Hepatocyte (in vitro differentiated cells): Measurements from ENCODE around the gene HDAC2. TPM values are rescaled to one million over a fixed set of nuclear protein-coding genes. Genes with fewer than 3 reads are reported as not detected.

Experiments
- DNase-seq: peaks from one replicate; pipeline ENCODE4 v3.0.0-alpha.2; 2016; ENCODE audit warnings: low spot score
- H2AFZ ChIP-seq: fragments of 200-600 bp; sonication (generic); 2 replicates; pipeline ENCODE4 v1.6.0; 2016; ENCODE audit warnings: antibody characterized with exemption, mild to moderate bottlenecking
- H3K27ac ChIP-seq: fragments of 200-600 bp; sonication (generic); 2 replicates; pipeline ENCODE4 v1.5.1; 2016; ENCODE audit warnings: mild to moderate bottlenecking
- H3K27me3 ChIP-seq: fragments of 200-600 bp; sonication (generic); 2 replicates; pipeline ENCODE4 v1.6.1; 2016
- H3K36me3 ChIP-seq: fragments of 200-600 bp; sonication (generic); replicated peaks from 2 replicates; pipeline ENCODE4 v1.5.1; 2016; ENCODE audit warnings: low read depth; ENCODE audit not compliant: insufficient read depth
- H3K4me1 ChIP-seq: fragments of 200-600 bp; sonication (generic); 2 replicates; pipeline ENCODE4 v1.5.1; 2016; ENCODE audit warnings: mild to moderate bottlenecking, moderate library complexity; ENCODE audit not compliant: insufficient read depth
- H3K4me2 ChIP-seq: fragments of 200-600 bp; sonication (generic); 2 replicates; pipeline ENCODE4 v1.6.0; 2016
- H3K4me3 ChIP-seq: fragments of 200-600 bp; sonication (generic); 2 replicates; pipeline ENCODE4 v1.5.1; 2016; ENCODE audit warnings: mild to moderate bottlenecking
- H3K79me2 ChIP-seq: fragments of 200-600 bp; sonication (generic); 2 replicates; pipeline ENCODE4 v1.6.0; 2017; ENCODE audit warnings: mild to moderate bottlenecking
- H3K9me2 ChIP-seq: fragments of 200-600 bp; sonication (generic); replicated peaks from 2 replicates; pipeline ENCODE4 v1.6.0; 2017; ENCODE audit warnings: mild to moderate bottlenecking; ENCODE audit not compliant: insufficient read depth
- H3K9me3 ChIP-seq: fragments of 200-600 bp; sonication (generic); 2 replicates; pipeline ENCODE4 v1.5.1; 2016; ENCODE audit warnings: low read depth, mild to moderate bottlenecking
- H4K20me1 ChIP-seq: fragments of 200-600 bp; sonication (generic); 2 replicates; pipeline ENCODE4 v1.6.0; 2016; ENCODE audit warnings: mild to moderate bottlenecking; ENCODE audit not compliant: insufficient read depth, poor library complexity, severe bottlenecking
- EZH2 ChIP-seq: fragments of 200-600 bp; sonication (generic); IDR thresholded peaks from 2 replicates; pipeline ENCODE4 v1.6.1; 2016; ENCODE audit warnings: antibody characterized with exemption, mild to moderate bottlenecking, borderline replicate concordance
- EZH2phosphoT487 ChIP-seq: fragments of 200-600 bp; sonication (generic); IDR thresholded peaks from one replicate; pipeline ENCODE4 v1.6.1; 2018; ENCODE audit warnings: antibody characterized with exemption, mild to moderate bottlenecking, low read depth, moderate library complexity; ENCODE audit not compliant: unreplicated experiment, severe bottlenecking
- WGBS: methylation state at CpG from one replicate; pipeline ENCODE4 v1.1.6; 2016; ENCODE audit warnings: low lambda C conversion rate; ENCODE audit errors: missing lambda C conversion rate; 5-methylcytosine and 5-hydroxymethylcytosine counted together
- polyA plus RNA-seq: library from polyadenylated mRNA; unstranded; fragments of >200 nt; fragmentation: Nextera tagmentation; extraction: Ambion mirVana; gene quantifications from 2 replicates; pipeline ENCODE4 v1.2.1, GENCODE V29; 2016
- total RNA-seq: library from RNA; depleted of rRNA; stranded (reverse); fragments of >200 nt; gene quantifications from 2 replicates; pipeline ENCODE4 v1.2.3, GENCODE V29; 2014
- TF ChIP-seq, protein P1 (sequence below): fragments of 200-600 bp; sonication (generic); IDR thresholded peaks from 2 replicates; pipeline ENCODE4 v1.5.1; 2016; ENCODE audit warnings: antibody characterized with exemption, mild to moderate bottlenecking; ENCODE audit not compliant: poor library complexity

HDAC2 gene
- total and polyA plus RNA-seq, 2 experiments from 2014 or later, result 139 to 173 TPM

GRCh38 chr6:113884011-113884410 is 86.9 kb downstream of the HDAC2 start:
- H3K79me2 ChIP-seq, result no peaks in the 10 kb centered on the region
- H3K4me1 ChIP-seq, result peaks cover 3% of the 10 kb centered on the region
- no peaks in the 10 kb centered on the region for H4K20me1 ChIP-seq
- no peak overlapping the region for H2AFZ ChIP-seq
- TF ChIP-seq EZH2, result no peak
- no peak for TF ChIP-seq EZH2phosphoT487
- TF ChIP-seq, protein P1, sequence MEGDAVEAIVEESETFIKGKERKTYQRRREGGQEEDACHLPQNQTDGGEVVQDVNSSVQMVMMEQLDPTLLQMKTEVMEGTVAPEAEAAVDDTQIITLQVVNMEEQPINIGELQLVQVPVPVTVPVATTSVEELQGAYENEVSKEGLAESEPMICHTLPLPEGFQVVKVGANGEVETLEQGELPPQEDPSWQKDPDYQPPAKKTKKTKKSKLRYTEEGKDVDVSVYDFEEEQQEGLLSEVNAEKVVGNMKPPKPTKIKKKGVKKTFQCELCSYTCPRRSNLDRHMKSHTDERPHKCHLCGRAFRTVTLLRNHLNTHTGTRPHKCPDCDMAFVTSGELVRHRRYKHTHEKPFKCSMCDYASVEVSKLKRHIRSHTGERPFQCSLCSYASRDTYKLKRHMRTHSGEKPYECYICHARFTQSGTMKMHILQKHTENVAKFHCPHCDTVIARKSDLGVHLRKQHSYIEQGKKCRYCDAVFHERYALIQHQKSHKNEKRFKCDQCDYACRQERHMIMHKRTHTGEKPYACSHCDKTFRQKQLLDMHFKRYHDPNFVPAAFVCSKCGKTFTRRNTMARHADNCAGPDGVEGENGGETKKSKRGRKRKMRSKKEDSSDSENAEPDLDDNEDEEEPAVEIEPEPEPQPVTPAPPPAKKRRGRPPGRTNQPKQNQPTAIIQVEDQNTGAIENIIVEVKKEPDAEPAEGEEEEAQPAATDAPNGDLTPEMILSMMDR, result no peak
- no peak for DNase-seq
- H3K9me2 ChIP-seq, result no peaks in the 10 kb centered on the region
- H3K27ac ChIP-seq, result no peak overlapping the region
- H3K9me3 ChIP-seq, result no peaks in the 10 kb centered on the region
- WGBS, result 90% methylated on average over 2 of the region's 2 CpGs
- H3K4me2 ChIP-seq, result no peak overlapping the region
- no peaks in the 10 kb centered on the region for H3K36me3 ChIP-seq
- no peak overlapping the region for H3K4me3 ChIP-seq
- no peaks in the 10 kb centered on the region for H3K27me3 ChIP-seq

Other genes with a start within 250 kb of the HDAC2 start
- gene MARCKS, start 113.8 kb downstream of the HDAC2 start, total RNA-seq, result 105 and 129 TPM in 2 replicates
- 95.5 and 96.9 TPM in 2 replicates for gene MARCKS, start 113.8 kb downstream of the HDAC2 start, polyA plus RNA-seq